Stimulated activated CD8-positive, alpha-beta memory T cell treated with anti-CD3 and anti-CD28 coated beads, Interleukin-7, amount 100 ng/mL, for 1 hour (primary cell): ENCODE results near the gene SLC2A11.
"Not testable (repeated sequence)": the region's sequence is repeated elsewhere in the genome, so short reads cannot be mapped to it uniquely, and the experiment has no call there.

ENCODE experiments used
- DNase-seq, 2 donors: peaks; one replicate each; pipeline ENCODE4 v3.0.0-alpha.2; 2020; ENCODE audit warnings: low read depth in 2 of 2

Gene SLC2A11

DNA sequence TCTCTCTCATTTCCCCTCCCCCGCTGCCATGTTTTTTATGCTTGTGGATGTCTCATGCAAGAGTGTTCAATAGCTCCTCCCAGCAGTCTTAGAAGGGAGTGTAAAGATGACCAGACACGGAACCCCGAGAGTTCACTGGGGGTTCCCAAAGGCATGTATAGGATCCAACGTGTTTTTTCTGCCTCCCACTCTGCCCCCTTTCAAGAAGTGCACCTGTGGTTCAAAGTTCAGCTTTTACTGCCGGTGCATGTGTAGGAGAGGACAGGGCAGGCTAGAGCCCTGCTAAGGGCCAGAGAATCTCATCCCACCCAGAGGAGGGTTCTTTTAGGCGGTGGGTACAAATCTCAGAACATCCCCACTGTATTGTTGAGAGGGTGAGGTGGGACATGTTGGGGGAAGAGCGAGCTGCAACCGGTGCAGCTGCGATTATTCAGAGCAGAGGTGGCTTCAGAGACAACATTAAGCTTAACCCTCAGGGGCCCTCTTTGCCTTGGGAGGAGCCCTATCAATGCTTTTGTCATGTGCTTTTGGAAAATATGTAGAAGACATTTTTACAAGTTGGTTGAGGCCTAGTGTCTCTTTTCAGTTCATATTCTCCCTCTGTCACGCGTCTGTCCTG lies 51.0 kb downstream of the SLC2A11 start:
- DNase-seq, result no peak

DNA sequence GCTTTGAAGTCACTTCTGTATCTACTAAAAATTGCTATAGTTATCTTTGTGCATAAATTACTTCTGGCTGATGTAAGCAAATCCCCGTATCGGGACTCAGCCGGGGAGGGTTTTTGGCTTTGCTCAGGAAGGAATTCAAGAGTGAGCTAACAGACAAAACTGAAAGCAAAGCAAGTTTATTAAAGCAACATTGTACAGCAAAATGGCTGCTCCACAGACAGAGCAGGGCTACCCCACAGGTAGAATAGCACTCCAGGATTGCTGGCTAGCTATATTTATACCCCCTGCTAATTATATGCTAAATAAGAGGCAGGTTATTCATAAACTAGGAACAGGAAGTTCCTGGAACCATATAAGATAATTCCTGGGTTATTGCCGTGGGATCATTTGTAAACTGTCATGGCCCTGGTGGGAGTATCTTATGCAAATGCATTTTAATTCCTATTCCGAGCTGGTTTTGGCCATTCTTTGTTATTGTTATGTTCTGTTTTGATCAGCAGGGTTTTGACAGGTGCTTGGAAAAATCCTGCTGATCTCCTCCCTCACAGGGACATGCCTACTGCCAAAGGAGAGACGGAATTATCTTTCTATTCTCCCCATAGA lies 51.7 kb downstream of the SLC2A11 start:
- DNase-seq, result no peak

- no peak for DNase-seq
Measured at GRCh38 chr22:23910496-23911190, 53.0 kb downstream of the SLC2A11 start.

- no peak for DNase-seq
Measured at GRCh38 chr22:23911318-23911980, 53.8 kb downstream of the SLC2A11 start.

- DNase-seq, result no peak
Measured at GRCh38 chr22:23912293-23912903, 54.7 kb downstream of the SLC2A11 start.

DNA sequence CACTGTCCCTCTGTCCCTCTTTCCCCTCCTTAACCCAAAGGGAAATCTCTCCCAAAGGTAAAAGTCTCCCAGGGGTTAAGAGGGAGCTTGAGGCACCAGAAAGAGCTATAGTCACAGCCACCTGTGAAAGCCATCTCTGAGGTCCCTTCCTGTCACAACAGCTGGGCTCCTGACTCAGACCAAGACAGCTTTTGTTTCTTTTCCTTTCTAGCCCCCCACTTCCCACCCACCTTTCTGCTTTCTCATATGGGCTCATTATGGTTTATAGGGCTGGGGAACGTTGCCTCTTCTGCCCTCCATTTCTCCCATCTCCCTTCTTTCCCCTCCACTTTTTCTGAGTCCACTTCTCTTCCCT lies 55.6 kb downstream of the SLC2A11 start:
- no peak for DNase-seq

- peak; percentile 95 to 98 for DNase-seq
Measured at GRCh38 chr22:23913661-23914353, 56.1 kb downstream of the SLC2A11 start.

GRCh38 chr22:23915290-23915689 lies 57.6 kb downstream of the SLC2A11 start:
- no peak for DNase-seq

DNA sequence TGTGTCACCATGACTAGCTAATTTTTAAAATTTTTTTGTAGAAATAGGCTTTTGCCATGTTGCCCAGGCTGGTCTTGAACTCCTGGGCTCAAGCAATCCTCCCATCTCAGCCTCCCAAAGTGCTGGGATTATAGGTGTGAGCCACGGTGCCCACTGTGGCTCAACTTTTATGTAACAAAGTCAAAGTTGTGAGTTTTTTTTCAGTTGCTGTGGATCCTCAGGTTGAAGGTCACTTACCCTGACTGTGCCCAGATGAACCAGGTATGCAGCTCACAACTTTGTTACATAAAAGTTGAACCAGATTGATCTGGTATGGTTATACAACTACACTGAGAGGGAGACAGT lies 62.6 kb downstream of the SLC2A11 start:
- not testable (repeated sequence) for DNase-seq

DNA sequence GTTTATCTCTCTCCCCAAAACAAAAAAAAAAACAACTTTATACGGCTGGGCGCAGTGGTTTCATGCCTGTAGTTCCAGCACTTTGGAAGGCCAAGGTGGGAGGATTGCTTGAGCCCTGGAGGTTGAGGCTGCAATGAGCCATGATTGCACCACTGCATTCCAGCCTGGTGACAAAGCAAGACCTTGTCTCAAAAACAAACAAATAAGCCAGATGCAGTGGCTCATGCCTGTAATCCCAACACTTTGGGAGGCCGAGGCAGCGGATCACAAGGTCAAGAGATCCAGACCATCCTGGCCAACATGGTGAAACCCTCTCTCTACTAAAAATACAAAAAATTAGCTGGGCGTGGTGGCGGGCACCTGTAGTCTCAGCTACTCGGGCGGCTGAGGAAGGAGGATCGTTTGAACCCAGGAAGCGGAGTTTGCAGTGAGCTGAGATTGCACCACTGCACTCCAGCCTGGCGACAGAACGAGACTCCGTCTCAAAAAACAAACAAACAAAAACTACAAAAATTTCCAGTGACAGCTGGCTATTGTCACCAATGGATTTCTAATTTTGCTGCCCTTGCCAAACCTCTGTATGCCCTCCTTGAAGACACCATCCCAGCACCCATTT lies 64.0 kb downstream of the SLC2A11 start:
- not testable (repeated sequence) for DNase-seq

- DNase-seq, result no peak
Measured at GRCh38 chr22:23922921-23923320, 65.2 kb downstream of the SLC2A11 start.

DNA sequence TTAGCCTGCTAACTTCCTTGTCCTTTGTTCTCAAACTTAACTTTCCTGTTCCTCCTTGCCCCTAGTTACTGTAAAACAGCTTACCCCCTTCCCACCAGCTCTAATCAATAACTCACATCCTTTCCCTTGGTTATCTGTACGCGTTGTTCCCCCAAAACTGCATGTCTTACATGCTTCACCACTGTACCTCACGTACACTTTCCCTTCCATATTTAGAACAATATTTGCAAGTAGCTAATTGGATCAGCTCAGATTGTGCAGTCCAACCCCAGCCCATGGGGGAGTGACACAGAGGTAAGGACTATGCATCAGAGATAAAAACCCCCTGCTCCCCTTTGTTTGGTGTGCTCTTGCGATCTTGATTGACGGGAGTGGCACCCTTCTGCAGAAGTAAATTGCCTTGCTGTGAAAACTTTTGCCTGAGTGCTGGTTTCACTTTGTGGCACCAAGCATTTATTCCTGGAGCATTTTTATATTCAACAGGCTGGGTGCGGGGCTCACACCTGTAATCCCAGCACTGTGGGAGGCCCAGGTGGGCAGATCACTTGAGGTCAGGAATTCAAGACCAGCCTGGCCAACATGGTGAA lies 67.4 kb downstream of the SLC2A11 start:
- DNase-seq, result no peak

DNA sequence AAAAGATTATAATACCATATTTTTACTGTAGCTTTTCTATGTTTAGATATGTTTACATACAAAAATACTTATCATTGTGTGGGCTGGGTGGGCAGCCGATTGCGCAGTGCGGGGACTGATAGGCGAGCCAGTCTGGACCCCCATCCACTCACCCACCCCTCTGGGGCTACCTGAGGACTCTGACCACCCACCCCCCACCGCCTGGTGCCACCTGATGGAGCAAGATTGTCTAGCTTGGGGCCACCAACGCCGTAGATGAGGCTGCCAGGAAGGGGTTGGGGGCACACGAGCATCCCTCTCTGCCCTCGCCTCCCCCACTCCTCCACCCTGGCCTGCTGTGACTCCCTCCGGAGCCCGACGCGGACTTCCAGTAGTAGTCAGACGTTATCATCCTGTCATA lies 68.9 kb downstream of the SLC2A11 start:
- no peak for DNase-seq
